PC-3 (cell line): ENCODE results near the gene MRPL21. TPM values are rescaled to one million over a fixed set of nuclear protein-coding genes. Genes with fewer than 3 reads are reported as not detected.

ENCODE experiments used
- ATAC-seq: fragments of 200-7000 bp; cut with Tn5 transposase; 2 replicates; pipeline ENCODE4 v1.9.1; 2020; ENCODE audit warnings: mild to moderate bottlenecking, moderate library complexity
- BruUV-seq: library from RNA; stranded (reverse); fragments of 400-500 nt; replicated peaks from 2 replicates; lab custom pipeline; 2021; lab: Mats Ljungman, UMichigan
- CTCF ChIA-PET: fragments of 300-600 bp; sonication (Branson Sonifier 250); formaldehyde crosslinking; loops from one replicate; lab custom pipeline; 2022; ENCODE audit warnings: antibody characterized with exemption; lab: Charles Lee
- POLR2A ChIA-PET: fragments of 300-600 bp; sonication (Branson Sonifier 250); formaldehyde crosslinking; loops from one replicate; lab custom pipeline; 2022; ENCODE audit warnings: antibody characterized with exemption; ENCODE audit not compliant: unreplicated experiment; lab: Charles Lee
- DNase-seq: peaks from one replicate; pipeline ENCODE4 v3.0.0-alpha.2; 2015
- H2AFZ ChIP-seq: fragments of 300-600 bp; sonication (generic); 2 replicates; pipeline ENCODE4 v1.6.0; 2016; ENCODE audit warnings: antibody characterized with exemption, low read length
- H3F3A ChIP-seq: fragments of 300-600 bp; sonication (generic); one replicate; pipeline ENCODE4 v1.6.0; 2017; ENCODE audit warnings: antibody characterized with exemption, low read length, control low read depth, mild to moderate bottlenecking; ENCODE audit not compliant: unreplicated experiment
- H3K27ac ChIP-seq: fragments of 300-600 bp; sonication (generic); 2 replicates; pipeline ENCODE4 v1.5.1; 2016; ENCODE audit warnings: mild to moderate bottlenecking, low read length
- H3K27me3 ChIP-seq: fragments of 300-600 bp; sonication (generic); 2 replicates; pipeline ENCODE4 v1.6.1; 2016; ENCODE audit warnings: low read length, mixed read lengths
- H3K36me3 ChIP-seq: fragments of 300-600 bp; sonication (generic); 2 replicates; pipeline ENCODE4 v1.6.1; 2016; ENCODE audit warnings: low read depth, mixed run types, low read length, mixed read lengths
- H3K4me1 ChIP-seq: fragments of 300-600 bp; sonication (generic); 2 replicates; pipeline ENCODE4 v1.5.1; 2016; ENCODE audit warnings: low read length; ENCODE audit not compliant: insufficient read depth
- H3K4me2 ChIP-seq: fragments of 300-600 bp; sonication (generic); 2 replicates; pipeline ENCODE4 v1.6.0; 2016; ENCODE audit warnings: low read length
- H3K4me3 ChIP-seq: fragments of 300-600 bp; sonication (generic); 2 replicates; pipeline ENCODE4 v1.5.1; 2016; ENCODE audit warnings: mild to moderate bottlenecking, low read length, mixed read lengths
- H3K79me2 ChIP-seq: fragments of 300-600 bp; sonication (generic); 2 replicates; pipeline ENCODE4 v1.6.1; 2017; ENCODE audit warnings: low read length, mixed read lengths
- H3K9ac ChIP-seq: fragments of 300-600 bp; sonication (generic); 2 replicates; pipeline ENCODE4 v1.6.0; 2016; ENCODE audit warnings: mild to moderate bottlenecking, low read length
- H3K9me2 ChIP-seq: fragments of 300-600 bp; sonication (generic); replicated peaks from 2 replicates; pipeline ENCODE4 v1.6.1; 2016; ENCODE audit warnings: mixed run types, low read length, mixed read lengths
- H3K9me3 ChIP-seq: fragments of 300-600 bp; sonication (generic); 2 replicates; pipeline ENCODE4 v1.6.1; 2016; ENCODE audit warnings: low read length, mixed read lengths
- H4K20me1 ChIP-seq: fragments of 300-600 bp; sonication (generic); 2 replicates; pipeline ENCODE4 v1.6.1; 2016; ENCODE audit warnings: low read length, mixed read lengths
- EZH2 ChIP-seq: fragments of 300-600 bp; sonication (generic); IDR thresholded peaks from one replicate; pipeline ENCODE4 v1.6.1; 2017; ENCODE audit warnings: antibody characterized with exemption, mild to moderate bottlenecking, low read length; ENCODE audit not compliant: unreplicated experiment
- EZH2phosphoT487 ChIP-seq: fragments of 300-600 bp; sonication (generic); IDR thresholded peaks from 2 replicates; pipeline ENCODE4 v1.6.1; 2018; ENCODE audit warnings: mild to moderate bottlenecking, antibody characterized with exemption, low read length, borderline replicate concordance
- intact Hi-C: fragments of 100-400 bp; cut with micrococcal nuclease; formaldehyde crosslinking; loops from 2 replicates; pipeline ENCODE4 v1.9.0; 2023
- total RNA-seq: library from RNA; depleted of rRNA; stranded (reverse); fragments of >200 nt; gene quantifications from 2 replicates; pipeline ENCODE4 v1.2.3, GENCODE V29; 2014
- TF ChIP-seq, protein P1 (sequence below): fragments of 300-600 bp; sonication (generic); conservative IDR thresholded peaks from 2 replicates; pipeline ENCODE4 v1.5.1; 2017; ENCODE audit warnings: antibody characterized with exemption, low read depth, mild to moderate bottlenecking, low read length

The MRPL21 gene
- total RNA-seq, 1 experiment from 2014 or later = 230 TPM

DNA sequence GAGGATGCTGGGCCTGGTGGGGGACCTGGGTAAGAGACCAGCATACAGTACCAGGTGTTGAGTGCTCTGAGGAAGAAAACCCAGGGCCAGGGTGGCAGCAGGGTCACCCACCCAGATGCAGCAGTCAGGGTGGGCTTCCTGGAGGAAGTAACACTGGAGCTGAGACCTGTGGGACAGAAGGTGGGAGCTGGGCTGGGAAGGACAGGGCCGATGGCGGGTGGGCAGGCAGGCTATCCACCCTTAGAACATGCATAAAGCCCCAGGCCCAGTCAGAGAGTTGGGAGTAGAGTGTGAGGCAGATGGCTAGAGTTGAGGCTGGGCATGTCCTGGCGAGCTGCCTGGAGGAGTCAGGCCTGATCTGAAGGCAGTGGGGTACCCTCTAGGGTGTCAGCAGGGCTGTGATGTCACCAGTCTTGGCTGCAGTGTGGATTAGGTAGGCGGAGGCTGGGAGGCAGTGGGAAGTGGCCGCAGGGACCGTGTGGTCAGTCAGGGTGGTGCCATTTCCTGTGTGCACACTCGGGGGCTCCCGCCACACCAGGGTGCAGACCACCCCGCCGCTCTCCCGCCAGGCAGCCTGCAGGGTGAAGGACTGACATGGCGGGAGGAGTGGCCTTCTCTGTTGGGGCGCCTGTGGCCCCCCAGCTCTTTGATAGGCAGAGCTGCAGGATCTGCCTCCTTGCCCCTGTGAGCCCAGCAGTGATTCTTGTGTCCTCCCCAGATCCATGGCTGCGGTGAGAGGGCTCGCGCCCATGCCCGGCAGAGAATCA, 35.4 kb upstream of the MRPL21 start:
- DNase-seq = no peak
- POLR2A ChIA-PET = interaction anchor here (0.5 kb wide), 1 partner anchor 44 kb away, joined by 3 read pairs; no protein-coding TSS in a partner anchor
- H3K4me2 ChIP-seq = no peak overlapping the region
- H4K20me1 ChIP-seq = no peaks in the 10 kb centered on the region
- H2AFZ ChIP-seq = no peak overlapping the region
- no peaks in the 10 kb centered on the region for H3K4me1 ChIP-seq
- no peaks in the 10 kb centered on the region for H3K9me2 ChIP-seq
- no peak for ATAC-seq
- CTCF ChIA-PET = no interaction called here
- no peaks in the 10 kb centered on the region for H3F3A ChIP-seq
- no TSS peak for BruUV-seq
- H3K36me3 ChIP-seq = peaks cover 32% of the 10 kb centered on the region; the same call in 1 of the 2 replicates
- intact Hi-C loops = no loop called here
- H3K27ac ChIP-seq = no peak overlapping the region
- H3K79me2 ChIP-seq = no peaks in the 10 kb centered on the region
- H3K9ac ChIP-seq = no peak overlapping the region
- H3K4me3 ChIP-seq = no peak overlapping the region
- H3K27me3 ChIP-seq = no peaks in the 10 kb centered on the region
- no peaks in the 10 kb centered on the region for H3K9me3 ChIP-seq
- no peak for TF ChIP-seq EZH2phosphoT487
- TF ChIP-seq EZH2 = no peak
- TF ChIP-seq, protein P1, sequence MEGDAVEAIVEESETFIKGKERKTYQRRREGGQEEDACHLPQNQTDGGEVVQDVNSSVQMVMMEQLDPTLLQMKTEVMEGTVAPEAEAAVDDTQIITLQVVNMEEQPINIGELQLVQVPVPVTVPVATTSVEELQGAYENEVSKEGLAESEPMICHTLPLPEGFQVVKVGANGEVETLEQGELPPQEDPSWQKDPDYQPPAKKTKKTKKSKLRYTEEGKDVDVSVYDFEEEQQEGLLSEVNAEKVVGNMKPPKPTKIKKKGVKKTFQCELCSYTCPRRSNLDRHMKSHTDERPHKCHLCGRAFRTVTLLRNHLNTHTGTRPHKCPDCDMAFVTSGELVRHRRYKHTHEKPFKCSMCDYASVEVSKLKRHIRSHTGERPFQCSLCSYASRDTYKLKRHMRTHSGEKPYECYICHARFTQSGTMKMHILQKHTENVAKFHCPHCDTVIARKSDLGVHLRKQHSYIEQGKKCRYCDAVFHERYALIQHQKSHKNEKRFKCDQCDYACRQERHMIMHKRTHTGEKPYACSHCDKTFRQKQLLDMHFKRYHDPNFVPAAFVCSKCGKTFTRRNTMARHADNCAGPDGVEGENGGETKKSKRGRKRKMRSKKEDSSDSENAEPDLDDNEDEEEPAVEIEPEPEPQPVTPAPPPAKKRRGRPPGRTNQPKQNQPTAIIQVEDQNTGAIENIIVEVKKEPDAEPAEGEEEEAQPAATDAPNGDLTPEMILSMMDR = no peak

DNA sequence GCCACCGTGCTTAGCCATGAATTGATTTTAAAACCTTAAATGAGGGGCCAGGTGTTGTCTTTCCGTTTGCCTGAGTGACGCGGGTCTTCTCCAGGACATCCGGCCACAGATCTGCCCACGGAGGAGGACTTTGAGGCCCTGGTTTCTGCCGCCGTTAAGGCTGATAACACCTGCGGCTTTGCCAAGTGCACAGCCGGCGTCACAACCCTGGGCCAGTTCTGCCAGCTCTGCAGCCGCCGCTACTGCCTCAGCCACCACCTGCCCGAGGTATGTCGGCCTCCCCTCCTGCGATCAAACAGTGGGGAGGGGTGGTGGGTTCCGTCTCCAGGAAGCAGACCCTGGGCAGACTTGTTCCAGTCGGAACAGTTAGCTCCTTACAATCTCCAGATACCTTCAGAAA, 34.5 kb upstream of the MRPL21 start:
- no peaks in the 10 kb centered on the region for H3F3A ChIP-seq
- no TSS peak for BruUV-seq
- no peak overlapping the region for H3K27ac ChIP-seq
- POLR2A ChIA-PET = no interaction called here
- H3K79me2 ChIP-seq = no peaks in the 10 kb centered on the region
- no peaks in the 10 kb centered on the region for H3K9me3 ChIP-seq
- DNase-seq (no peak), ATAC-seq (no peak)
- no peaks in the 10 kb centered on the region for H3K9me2 ChIP-seq
- intact Hi-C loops = no loop called here
- no peak overlapping the region for H2AFZ ChIP-seq
- TF ChIP-seq EZH2phosphoT487 (no peak), EZH2 (no peak)
- TF ChIP-seq, protein P1 = no peak
- H3K9ac ChIP-seq = no peak overlapping the region
- no peaks in the 10 kb centered on the region for H3K27me3 ChIP-seq
- CTCF ChIA-PET = no interaction called here
- no peak overlapping the region for H3K4me2 ChIP-seq
- H3K4me1 ChIP-seq = no peaks in the 10 kb centered on the region
- H4K20me1 ChIP-seq = no peaks in the 10 kb centered on the region
- H3K4me3 ChIP-seq = no peak overlapping the region
- H3K36me3 ChIP-seq = peaks cover 34% of the 10 kb centered on the region; the same call in 1 of the 2 replicates
